GM19035 (cell line): ENCODE data around the gene GPR152.
"Not testable (repeated sequence)": the region's sequence is repeated elsewhere in the genome, so short reads cannot be mapped to it uniquely, and the experiment has no call there.

Experiments
- ATAC-seq: cut with Tn5 transposase; IDR thresholded peaks from one replicate; pipeline ENCODE4 v1.9.1; 2021; ENCODE audit not compliant: unreplicated experiment

GPR152 gene

DNA sequence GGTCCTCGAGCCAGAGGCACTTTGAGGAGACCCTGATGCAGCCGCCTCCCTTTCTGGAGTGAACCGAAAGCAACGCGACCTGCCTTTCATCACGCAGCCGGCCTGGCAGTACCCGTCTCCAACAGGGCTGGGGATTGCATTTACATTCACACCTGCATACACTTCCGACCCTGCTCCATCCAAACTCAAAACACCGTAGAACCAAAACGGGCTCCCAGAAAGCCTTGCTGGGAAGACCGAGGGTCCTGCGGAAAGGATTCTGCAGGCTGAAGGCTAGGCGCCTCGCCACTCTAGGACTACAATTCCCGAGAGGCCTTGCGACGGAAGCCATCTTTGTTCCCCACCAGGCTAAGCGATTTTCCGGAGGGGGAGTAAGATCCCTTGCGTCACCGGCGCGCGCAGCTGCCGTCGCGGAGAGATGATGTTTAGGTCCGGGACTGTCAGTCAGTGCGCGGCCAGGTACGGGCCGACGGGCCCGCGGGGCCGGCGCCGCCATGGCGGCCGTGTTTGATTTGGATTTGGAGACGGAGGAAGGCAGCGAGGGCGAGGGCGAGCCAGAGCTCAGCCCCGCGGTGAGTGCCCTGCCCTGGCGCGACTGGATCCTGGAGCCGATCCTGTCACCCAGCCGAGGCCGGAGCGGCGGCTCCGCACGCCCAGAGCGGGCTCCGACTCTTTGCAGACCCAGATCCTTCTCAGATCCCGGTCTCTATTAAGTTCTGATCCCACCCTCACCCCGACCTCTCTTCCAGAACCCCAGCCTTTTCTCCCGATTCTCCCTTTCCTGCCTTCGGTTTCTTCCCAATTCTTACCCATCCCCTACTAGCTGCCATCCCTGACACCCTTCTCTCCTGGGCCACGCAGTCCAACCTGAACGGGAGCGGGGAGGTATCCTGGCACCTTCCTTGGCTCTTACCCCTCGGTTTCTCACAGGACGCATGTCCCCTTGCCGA is 24.2 kb downstream of the GPR152 start, which contains the start of gene RPS6KB2:
Gene RPS6KB2, plus strand, starts transcription at position 443 of the 950 bp plus-strand sequence. Its CDS starts 52 bp downstream, at position 495.
- peak; percentile 88 for ATAC-seq

DNA sequence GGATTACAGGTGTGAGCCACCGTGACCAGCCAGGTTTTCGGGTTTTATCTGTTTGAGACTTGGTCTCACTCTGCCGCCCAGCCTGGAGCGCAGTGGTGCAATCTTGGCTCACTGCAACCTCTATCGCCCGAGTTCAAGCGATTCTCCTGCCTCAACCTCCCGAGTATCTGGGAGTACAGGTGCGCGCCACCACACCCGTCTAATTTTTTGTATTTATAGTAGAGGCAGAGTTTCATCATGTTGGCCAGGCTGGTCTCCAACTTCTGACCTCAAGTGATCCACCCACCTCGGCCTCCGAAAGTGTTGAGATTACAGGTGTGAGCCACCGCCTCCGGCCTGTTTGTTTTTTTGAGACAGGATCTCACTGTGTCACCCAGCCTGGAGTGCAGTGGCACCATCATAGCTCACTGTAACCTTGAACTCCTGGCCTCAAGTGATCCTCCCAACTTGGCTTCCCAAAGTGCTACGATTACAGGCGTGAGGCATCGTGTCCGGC is 25.1 kb downstream of the GPR152 start:
- not testable (repeated sequence) for ATAC-seq

DNA sequence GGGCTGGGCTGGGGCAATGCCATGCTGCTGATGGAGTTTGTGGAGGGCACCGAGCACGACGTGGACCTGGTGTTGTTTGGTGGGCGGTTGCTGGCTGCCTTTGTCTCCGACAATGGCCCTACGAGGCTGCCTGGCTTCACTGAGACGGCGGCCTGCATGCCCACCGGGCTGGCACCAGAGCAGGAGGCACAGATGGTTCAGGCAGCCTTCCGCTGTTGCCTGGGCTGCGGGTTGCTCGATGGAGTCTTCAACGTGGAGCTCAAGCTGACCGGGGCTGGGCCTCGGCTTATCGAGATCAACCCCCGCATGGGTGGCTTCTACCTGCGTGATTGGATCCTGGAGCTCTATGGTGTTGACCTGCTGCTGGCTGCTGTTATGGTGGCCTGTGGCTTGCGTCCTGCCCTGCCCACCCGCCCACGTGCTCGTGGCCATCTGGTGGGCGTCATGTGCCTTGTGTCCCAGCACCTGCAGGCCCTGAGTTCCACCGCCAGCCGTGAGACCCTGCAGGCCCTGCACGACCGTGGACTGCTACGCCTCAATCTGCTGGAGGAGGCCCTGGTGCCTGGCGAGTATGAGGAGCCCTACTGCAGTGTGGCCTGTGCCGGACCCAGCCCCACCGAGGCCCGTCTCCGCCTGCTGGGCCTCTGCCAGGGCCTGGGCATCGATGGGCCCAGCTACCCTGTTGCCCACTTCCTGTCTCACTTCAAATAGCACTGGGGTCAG is 28.5 kb downstream of the GPR152 start:
- ATAC-seq = no peak

DNA sequence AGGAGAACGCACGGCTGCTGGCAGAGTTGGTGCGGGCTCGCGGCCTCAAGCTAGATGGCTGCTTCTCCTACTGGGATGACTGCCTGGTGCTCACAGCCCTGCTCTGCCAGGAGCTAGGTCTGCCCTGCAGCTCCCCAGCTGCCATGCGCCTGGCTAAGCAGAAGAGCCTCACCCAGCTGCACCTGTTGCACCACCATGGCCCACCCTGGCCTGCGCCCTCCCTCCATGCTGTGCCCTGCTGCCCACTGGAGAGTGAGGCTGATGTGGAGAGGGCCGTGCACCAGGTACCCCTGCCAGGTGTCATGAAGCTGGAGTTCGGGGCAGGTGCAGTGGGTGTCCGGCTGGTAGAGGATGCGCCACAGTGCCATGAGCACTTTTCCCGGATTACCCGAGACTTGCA is 29.1 kb downstream of the GPR152 start:
- no peak for ATAC-seq

DNA sequence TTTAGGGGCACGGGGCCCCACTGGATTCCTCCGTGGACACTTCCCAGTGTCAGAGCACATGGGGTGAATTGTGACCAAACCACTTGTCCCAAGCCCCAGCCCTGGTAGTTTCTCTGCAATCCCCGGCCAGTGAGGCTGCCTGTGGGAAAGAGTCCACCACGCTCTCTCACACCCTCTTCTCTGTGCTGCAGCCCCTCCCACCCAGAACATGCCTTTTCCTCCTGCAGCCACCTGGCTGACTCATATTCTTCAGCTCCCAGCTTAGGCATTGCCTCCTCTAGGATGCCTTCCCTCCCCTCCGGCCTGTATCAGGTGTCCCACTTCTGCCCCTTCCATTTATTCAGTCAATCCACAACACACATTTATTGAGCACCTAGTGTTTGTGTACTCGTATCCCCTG is 29.6 kb downstream of the GPR152 start:
- ATAC-seq = no peak

DNA sequence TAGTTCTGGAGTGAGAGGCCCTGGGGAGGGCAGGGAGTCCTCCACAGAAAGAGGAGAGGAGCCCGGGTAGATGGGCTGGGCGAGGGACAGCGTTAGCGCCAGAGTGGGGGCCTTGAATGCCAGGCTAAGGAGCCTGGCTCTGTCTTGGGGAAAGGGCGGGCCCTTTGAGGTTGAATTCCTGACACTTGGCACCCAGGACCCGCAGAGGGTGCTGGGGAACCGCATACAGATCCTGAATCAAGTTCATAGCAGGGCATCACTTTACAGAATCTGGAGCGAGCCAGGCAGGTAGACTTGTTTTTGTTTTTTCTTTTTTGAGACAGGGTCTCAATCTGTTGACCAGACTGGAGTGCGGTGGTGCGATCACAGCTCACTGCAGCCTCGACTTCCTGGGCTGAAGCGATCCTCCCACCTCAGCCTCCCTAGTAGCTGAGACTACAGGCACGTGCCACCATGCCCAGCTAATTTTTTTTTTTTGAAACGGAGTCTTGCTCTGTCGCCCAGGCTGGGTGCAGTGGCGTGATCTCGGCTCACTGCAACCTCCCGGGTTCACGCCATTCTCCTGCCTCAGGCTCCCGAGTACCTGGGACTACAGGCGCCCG is 31.0 kb downstream of the GPR152 start:
- ATAC-seq = no peak

DNA sequence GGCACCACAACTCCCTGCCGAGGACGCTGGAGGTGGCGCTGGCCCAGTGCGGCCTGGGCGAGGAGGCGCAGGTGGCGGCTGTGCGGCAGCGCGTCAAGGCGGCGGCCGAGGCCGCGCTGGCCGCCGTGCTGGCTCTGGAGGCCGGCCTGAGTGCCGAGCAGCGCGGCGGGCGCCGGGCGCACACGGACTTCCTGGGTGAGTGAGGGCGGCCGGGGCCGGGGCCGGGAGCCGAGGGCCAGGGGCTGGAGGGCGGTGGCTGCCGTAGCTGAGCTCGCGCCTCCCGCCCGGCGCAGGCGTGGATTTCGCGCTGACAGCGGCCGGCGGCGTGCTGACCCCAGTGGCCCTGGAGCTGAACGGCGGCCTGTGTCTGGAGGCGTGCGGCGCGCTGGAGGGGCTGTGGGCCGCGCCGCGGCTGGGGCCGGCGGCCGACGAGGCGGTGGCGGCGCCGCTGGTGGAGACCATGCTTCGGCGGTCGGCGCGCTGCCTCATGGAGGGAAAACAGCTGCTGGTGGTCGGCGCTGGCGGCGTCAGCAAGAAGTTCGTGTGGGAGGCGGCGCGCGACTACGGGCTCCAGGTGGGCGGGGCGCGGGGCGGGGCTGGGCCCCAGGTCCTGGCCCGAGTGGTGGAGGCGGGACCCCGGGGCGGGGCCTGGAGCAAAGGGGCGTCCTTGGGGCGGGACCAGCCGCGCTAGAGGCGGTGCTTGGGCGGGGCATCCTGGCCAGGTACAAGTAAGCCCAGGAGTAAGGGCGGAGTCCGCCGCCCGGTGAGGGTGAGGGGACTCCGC is 31.7 kb downstream of the GPR152 start:
- ATAC-seq = peak; percentile 85

DNA sequence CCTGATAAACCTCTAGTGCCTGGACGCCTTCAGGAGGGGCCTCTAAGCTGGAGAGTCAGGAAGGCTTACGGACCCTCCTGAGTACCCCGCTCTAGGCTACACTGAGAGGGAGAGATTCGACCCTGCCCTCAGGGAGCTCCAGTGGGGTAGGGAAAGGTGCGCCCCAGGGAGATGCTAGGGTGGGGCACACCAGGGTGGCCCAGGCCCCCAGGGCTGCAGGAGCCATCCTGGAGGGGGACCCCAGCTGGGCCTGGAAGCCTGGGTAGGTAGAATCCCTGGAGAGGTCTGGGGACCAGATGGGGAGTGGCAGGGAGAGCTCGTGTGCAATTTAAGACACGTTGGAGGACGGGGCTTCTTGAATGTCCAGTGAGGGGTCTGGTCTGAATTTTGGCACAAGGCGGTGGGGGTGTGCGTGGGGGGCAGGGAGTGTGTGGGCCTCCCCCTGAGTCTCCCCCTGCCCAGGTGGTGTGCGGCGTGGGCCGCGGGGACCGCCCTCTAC is 32.3 kb downstream of the GPR152 start:
- no peak for ATAC-seq

DNA sequence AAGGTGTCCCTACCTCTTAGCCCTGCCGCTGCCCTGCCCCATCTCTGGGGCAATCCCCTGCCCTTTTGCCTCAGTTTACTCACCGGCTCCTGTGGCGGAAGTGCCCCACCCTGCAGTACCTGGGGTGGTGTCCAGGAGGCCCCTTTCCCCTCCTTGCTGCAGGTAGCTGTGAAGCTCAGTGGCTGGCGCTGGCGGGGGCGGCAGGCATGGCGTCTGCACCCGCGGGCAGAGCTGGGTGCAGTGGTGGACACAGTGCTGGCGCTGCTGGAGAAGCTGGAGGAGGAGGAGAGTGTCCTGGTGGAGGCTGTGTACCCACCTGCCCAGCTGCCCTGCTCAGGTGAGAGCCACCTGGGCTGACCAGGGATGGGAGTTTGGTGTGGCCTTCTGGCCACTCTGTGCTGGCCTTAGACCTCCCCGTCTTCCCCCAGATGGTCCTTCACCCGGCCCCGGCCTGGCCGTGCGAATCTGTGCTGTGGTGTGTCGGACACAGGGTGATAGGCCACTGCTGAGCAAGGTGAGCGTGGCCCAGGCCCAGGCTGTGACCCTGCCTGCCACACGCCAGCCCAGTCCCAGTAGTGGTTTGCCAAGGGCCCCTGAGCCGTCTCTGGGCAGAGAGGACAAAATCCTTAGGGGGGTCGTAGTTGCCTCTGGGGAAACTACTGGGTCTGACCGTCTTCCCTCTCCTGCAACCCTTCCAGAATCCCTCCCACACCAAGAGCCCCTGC is 33.0 kb downstream of the GPR152 start:
- ATAC-seq = no peak

DNA sequence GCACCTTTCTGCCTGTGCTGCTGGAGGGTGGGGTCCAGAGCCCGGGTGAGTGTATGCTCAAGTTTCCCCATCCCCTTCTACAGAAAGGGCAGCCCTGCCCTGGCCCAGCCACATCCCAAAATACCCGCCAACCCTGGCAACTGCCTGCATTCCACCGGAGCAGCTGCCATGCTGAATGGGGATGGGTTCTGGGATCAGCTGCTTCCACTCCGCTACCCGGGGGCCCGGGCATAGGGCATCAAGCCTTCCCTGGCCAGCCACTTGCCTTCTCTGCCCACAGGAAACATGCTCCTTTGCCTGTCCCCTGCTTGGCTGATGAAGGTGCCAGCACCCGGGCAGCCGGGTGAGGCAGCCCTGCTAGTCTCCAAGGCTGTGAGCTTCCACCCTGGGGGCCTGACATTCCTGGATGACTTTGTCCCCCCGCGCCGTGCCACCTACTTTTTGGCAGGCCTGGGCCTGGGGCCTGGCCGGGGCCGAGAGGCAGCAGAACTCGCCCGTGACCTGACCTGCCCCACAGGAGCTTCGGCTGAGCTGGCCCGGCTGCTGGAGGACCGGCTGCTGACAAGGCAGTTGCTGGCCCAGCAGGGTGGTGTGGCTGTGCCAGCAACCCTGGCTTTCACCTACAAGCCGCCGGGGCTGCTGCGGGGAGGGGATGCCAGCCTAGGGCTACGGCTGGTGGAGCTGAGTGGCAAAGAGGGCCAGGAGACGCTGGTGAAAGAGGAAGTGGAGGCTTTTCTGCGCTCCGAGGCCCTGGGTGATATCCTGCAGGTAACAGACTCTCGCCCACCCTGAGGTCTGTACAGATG is 33.9 kb downstream of the GPR152 start:
- ATAC-seq = no peak

DNA sequence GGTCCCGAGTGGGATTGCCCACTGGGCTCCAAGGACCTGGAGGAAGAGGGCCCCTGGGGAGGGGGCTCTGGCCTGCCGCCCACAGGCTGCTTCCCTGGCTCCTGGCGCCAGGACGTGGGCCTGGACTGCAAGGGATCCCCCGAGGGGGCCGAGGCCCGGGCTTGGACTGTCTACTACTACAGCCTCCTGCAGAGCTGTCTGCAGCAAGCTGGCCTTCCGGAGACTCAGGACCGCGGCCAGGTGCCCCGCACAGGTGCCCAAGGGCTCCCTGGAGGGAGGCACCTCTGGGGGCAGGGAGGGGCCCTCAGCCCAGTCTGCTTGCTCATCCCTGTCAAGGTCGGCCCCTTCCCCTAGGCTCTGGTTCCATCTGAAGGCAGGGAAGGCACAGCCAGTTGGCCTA is 35.1 kb downstream of the GPR152 start:
- no peak for ATAC-seq

DNA sequence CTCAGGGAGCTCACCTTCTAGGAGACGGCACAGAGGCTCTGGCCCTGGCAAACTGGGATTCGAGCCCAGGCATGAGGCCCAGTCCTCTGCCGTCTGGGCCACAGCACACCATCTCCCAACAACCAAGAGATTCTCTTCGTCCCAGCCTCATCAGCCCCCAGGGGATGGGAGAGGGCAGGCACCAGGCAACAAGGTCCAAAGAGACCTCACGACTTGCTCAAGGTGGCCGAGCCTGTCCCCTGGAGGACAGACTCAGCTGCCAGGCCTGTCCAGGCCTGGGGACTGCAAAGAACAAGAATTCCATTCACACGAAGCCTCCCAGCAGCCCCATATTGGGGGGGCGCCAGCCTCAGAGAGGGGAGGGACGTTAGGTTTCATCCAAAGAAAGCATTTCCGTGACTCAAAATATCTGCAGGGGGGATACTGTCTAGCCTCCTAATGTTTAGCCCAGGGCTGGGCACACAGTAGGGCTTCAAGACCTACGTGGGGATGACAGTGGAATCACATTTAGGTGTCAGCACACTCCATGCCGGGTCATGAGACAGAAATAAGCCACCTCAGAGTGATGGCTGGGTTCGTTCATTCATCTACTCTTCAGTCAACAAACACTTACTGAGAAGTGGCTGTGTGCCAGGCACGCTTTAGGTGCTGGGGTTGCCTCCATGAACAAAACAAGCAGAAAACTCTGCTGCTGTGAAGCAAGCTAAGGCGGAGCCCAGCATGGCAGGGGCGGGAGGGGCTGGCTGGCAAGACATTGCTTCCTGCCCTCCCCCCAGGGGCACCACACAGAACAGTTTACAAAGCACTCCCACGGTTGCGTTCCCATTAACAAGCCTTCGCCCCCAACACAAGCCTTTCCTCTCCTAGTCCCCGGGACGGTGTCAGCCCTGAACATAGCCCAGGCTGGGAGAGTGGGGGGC is 35.9 kb downstream of the GPR152 start:
- ATAC-seq = no peak

DNA sequence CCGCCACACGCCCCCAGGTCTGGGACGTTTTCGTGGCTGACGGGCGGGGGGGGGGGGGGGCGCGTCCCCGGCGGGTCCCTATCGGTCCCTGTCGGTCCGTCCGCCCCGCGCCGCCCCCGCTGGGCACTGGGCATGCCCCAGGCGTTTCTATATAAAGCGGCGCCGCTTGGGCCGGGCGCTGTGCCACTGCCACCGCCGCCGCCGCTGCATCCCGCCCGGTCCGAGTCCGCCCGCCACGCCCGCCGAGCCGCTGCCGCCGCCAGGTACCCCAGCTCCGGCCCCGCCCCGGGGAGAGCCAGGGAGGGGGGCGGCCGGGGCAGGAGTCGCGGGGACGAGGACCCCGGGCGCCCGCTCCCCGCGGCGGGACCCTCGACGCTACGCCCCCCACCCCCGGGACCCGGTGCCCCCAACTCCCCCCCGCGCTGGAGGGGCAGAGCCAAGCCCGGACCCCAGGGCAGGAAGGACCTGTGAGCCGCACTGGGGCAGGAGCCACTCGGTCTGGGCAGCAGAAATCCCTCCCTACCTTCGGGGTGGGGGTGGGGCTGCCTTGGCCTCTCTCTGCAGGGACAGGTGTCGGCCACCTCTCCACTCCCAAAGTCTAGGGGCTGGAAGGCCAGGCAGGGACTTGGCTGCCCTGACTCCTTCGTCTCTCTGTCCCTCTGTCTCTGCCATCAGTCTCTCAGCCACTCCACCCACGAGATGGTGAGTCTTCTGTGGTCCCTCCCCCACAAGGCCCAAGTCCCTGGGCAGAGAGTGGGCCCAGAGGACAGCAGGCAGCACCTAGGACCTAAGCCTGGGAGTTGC is 36.8 kb downstream of the GPR152 start, which contains the start of gene CARNS1:
Gene CARNS1, plus strand, starts transcription at position 178 of the 804 bp plus-strand sequence. Its CDS starts 522 bp downstream, at position 700.
- no peak for ATAC-seq

DNA sequence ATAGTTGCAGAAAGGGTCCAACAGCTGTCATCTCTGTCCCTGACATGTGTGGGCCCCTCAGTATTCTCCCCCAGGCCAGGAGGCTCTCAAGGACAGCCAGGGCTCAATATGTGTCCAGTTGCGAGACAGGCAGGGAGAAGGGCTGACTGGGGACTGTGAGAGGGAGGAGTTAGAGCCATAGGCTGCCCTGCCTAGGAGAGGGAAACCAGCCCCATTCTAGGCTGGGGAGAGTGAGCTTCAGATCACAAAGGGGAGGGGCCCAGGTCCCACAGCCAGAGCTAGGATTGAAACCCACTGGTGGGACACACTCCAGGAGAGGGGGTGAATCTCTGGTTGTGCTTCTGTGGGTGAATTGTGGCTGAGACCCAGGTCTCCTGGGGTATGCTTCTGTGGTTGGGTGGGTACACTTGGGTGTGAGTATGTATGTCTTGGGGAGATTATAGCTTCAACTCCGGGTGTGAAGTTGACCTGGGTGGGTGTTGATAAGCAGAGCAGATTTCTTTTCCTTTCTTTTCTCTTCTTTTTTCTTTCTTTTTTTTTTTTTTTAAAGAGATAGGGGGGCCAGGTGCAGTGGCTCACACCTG is 39.2 kb downstream of the GPR152 start:
- ATAC-seq = no peak

DNA sequence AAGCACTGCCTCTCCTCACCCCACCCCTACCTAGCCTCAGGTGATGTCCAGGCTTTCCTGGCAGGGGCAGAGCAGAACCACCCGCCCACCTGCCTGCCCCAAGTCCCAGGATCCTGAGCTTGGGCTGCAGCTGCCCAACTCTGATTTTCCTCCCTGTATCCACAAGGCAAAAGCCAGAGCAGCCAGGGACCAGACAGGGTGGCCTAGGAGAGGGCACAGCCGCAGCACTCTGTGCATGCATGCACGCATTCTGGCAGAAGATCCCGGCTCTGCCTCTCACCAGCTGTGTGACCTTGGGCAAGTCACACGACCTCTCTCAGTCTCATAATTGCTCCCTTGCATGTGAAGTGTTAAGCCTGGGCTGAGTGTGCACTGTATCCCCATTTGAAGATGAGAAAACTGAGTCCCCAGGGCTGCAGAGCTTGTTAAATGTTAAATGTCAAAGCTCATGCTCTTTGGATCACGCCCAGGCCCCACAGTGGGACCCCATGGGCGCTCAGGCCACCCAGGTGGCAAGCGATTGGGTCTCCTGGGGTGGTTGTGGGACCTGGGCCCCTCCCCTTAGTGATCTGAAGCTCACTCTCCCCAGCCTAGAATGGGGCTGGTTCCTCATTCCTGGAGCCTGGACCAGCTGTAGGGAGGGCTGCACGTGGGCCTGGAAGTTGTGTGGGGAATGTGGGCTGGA is 39.9 kb downstream of the GPR152 start:
- ATAC-seq = no peak

DNA sequence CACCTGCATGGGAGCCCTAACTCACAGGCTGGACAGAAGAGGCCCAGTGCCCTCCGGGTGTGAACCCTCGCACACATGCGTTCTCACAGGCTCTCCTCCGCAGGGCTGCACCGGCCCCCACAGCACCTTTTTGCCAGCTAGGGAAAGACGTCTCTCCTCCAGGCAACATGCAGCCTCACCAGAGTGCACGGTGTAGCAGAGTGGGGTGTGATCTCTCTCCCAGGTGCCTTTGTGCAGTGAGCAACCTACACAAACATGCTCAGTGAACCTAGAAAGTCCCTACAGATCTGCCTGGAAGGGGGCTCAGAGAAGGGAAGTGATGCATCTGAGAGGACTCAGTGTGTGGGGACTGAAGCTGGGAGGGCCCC is 40.8 kb downstream of the GPR152 start:
- ATAC-seq = no peak
